BJ (cell line): Measurements from ENCODE around the gene OLFM3. TPM values are rescaled to one million over a fixed set of nuclear protein-coding genes. Genes with fewer than 3 reads are reported as not detected.

Experiments
- CTCF ChIA-PET: fragments of 350-600 bp; formaldehyde crosslinking; extraction: SDS; loops from one replicate; lab custom pipeline; 2021; ENCODE audit warnings: antibody characterized with exemption, inconsistent platforms; lab: Yijun Ruan, JAX
- POLR2A ChIA-PET: fragments of 300-600 bp; sonication (Branson Sonifier 250); formaldehyde crosslinking; extraction: SDS; loops from one replicate; lab custom pipeline; 2021; ENCODE audit warnings: antibody characterized with exemption; lab: Charles Lee
- DNase-seq: peaks from one replicate; pipeline ENCODE4 v3.0.0-alpha.2; 2011; ENCODE audit warnings: low read depth
- H3K27me3 ChIP-seq: 2 replicates; pipeline ENCODE4 v1.6.0; 2011; ENCODE audit warnings: low read length; ENCODE audit not compliant: control insufficient read depth, insufficient read depth
- H3K36me3 ChIP-seq: 2 replicates; pipeline ENCODE4 v1.5.1; 2011; ENCODE audit warnings: low read length; ENCODE audit not compliant: control insufficient read depth, insufficient read depth
- H3K4me3 ChIP-seq: 2 replicates; pipeline ENCODE4 v1.5.1; 2011; ENCODE audit warnings: low read depth, mild to moderate bottlenecking, control low read depth, low read length
- polyA plus RNA-seq: library from polyadenylated mRNA; depleted of rRNA; stranded (reverse); fragments of >200 nt; gene quantifications from 2 replicates; pipeline ENCODE4 v1.2.3, GENCODE V29; 2011
- TF ChIP-seq, protein P1 (sequence below): IDR thresholded peaks from 2 replicates; pipeline ENCODE4 v1.5.1; 2011; ENCODE audit warnings: low read depth, mild to moderate bottlenecking, control low read depth, inconsistent platforms, low read length, moderate library complexity; ENCODE audit not compliant: insufficient read depth

OLFM3 gene
- polyA plus RNA-seq, 1 experiment: not detected

DNA sequence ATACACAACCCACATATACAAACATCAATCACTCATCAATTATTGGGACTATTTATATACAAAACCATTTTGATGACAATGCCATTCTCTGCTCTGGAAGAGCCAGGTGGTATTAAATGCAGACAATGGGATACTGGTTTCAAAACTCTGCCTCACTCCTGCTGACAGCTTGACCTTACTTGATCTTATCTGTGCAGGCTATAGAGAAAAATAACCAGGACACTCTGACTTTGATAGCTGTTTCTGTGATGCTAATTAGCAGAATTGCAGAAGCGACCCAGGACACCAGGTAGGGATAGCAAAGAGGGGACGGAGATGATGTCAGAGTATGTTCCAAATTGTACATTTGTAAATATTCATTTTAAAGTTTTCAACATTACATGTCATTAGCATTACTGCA is 89.5 kb downstream of the OLFM3 start:
- DNase-seq: no peak
- Histone ChIP-seq H3K4me3 (no peak overlapping the region), H3K36me3 (no peaks in the 10 kb centered on the region), H3K27me3 (no peaks in the 10 kb centered on the region)
- TF ChIP-seq, protein P1, sequence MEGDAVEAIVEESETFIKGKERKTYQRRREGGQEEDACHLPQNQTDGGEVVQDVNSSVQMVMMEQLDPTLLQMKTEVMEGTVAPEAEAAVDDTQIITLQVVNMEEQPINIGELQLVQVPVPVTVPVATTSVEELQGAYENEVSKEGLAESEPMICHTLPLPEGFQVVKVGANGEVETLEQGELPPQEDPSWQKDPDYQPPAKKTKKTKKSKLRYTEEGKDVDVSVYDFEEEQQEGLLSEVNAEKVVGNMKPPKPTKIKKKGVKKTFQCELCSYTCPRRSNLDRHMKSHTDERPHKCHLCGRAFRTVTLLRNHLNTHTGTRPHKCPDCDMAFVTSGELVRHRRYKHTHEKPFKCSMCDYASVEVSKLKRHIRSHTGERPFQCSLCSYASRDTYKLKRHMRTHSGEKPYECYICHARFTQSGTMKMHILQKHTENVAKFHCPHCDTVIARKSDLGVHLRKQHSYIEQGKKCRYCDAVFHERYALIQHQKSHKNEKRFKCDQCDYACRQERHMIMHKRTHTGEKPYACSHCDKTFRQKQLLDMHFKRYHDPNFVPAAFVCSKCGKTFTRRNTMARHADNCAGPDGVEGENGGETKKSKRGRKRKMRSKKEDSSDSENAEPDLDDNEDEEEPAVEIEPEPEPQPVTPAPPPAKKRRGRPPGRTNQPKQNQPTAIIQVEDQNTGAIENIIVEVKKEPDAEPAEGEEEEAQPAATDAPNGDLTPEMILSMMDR: no peak
- CTCF ChIA-PET: no interaction called here
- POLR2A ChIA-PET: no interaction called here

DNA sequence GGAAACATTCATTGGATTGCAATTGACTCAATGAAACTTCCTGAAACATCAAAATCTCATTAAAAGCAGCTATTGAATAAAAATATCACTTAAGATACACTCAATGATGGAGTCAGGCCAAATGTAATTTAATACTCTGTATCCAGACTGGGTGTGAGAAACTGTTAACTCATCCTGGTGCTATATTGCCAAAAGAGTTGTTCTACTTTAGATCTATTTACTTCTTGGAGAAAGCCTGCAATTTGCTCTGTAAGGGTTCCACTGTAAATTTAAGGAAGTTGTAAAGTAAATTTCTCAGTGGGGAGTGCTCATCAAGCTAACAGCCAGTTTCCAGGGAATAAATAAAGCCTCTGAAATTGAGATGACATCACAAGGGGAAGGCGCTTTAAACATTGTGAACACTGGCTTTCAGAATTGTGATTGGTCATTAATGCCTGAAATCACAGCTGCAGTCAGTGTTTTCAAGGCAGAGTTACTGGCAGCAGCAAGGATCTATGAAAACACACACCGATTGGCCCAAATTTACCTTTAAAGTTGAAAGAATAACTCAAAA is 91.4 kb downstream of the OLFM3 start:
- Histone ChIP-seq H3K4me3 (no peak overlapping the region), H3K36me3 (no peaks in the 10 kb centered on the region), H3K27me3 (no peaks in the 10 kb centered on the region)
- no peak for DNase-seq
- TF ChIP-seq, protein P1: no peak
- CTCF ChIA-PET: interaction anchor here (0.7 kb wide), 1 partner anchor 43 kb away, joined by 3 read pairs; no protein-coding TSS in a partner anchor
- POLR2A ChIA-PET: no interaction called here

DNA sequence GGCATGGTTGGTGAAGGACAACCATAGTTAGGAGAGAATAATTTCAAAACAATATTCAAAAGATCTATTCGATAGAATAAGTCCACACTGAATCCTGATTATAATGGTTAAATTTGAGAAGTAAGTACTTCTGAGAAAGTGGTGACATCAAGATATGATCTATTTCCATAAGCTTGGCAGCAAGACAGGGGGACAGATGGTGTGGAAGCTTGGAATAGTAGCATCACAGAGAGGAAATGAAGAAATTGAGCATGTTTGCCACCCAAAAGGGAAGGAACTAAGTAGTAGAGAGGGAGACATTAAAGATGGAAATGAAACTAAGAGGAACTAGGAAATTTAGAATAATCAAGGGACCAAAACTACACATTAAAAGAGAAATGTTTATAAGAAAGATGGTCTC is 94.5 kb downstream of the OLFM3 start:
- Histone ChIP-seq H3K27me3 (no peaks in the 10 kb centered on the region), H3K4me3 (no peak overlapping the region), H3K36me3 (no peaks in the 10 kb centered on the region)
- POLR2A ChIA-PET: no interaction called here
- TF ChIP-seq, protein P1: no peak
- CTCF ChIA-PET: no interaction called here
- no peak for DNase-seq

DNA sequence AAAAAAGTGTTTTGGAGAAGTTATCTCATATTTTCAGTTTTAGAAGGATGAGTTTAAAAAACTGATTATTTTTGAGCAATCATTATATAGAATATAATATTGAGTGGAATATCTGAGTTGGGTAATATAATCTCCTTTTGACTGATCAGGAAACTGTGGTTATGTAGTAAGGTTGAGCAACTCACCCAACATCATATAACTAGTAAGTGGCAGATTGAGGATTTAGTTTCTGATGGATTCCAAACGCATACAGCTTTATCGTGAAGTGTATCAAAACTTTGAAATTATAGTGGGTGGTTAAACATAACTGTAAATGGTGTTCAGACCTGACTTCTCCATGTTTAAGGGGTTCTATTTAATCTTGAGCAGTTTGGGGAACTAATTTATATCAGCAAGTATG is 98.6 kb downstream of the OLFM3 start:
- POLR2A ChIA-PET: no interaction called here
- Histone ChIP-seq H3K27me3 (no peaks in the 10 kb centered on the region), H3K36me3 (no peaks in the 10 kb centered on the region), H3K4me3 (no peak overlapping the region)
- CTCF ChIA-PET: no interaction called here
- DNase-seq: no peak
- TF ChIP-seq, protein P1: no peak

DNA sequence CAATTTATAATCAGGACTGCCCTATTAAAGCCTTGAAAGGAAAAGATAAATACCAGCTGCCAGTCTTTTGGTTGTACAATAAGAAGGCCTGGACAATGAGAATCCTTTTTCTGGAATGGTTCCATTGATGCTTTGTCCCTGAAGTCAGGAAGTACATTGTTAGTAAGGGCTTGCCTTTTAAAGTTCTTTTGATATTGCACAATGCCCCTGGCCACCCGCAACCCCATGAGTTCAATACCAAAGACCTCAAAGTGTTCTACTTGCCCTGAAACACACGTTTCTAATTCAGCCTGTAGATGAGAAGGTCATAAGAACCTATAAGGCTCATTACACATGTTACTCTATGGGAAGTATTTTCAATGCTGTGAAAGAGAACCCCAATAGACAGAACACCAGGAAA is 112.1 kb downstream of the OLFM3 start:
- POLR2A ChIA-PET: no interaction called here
- H3K27me3 ChIP-seq: no peaks in the 10 kb centered on the region
- no peaks in the 10 kb centered on the region for H3K36me3 ChIP-seq
- DNase-seq: no peak
- no peak overlapping the region for H3K4me3 ChIP-seq
- TF ChIP-seq, protein P1: no peak
- CTCF ChIA-PET: interaction anchor here (0.6 kb wide), 1 partner anchor 365 kb away, joined by 3 read pairs; no protein-coding TSS in a partner anchor
